ENCODE results near the gene TGFBR1. TPM values are rescaled to one million over a fixed set of nuclear protein-coding genes. Genes with fewer than 3 reads are reported as not detected.

TGFBR1 gene
- total RNA-seq, 2 experiments from 2014 or later, result 12.9 to 14.6 TPM

GRCh38 chr9:99189186-99189585, 84.3 kb downstream of the TGFBR1 start:
- ChIA-PET CTCF (no interaction called here), POLR2A (no interaction called here)
- peaks cover 10% of the 10 kb centered on the region for H3K4me1 ChIP-seq (ENCODE audit: insufficient read depth, low read length)
- no peaks in the 10 kb centered on the region for H3K9me3 ChIP-seq (ENCODE audit: control insufficient read depth in 1 of 2, insufficient read depth in 1 of 2, low read length in 2 of 2)
- Mint-ChIP-seq H3K9me3 (no peaks in the 10 kb centered on the region), H3K36me3 (ENCODE audit: low read depth) (no peaks in the 10 kb centered on the region), H3K27me3 (peaks cover 8% of the 10 kb centered on the region), H3K27ac (no peak overlapping the region), H3K4me3 (no peak overlapping the region), H3K4me1 (ENCODE audit: low read depth) (peaks cover 13% of the 10 kb centered on the region)
- ATAC-seq (ENCODE audit: poor library complexity) (no peak), DNase-seq (no peak)
- peaks cover 0 to 3% of the 10 kb centered on the region in 2 experiments for H3K27me3 ChIP-seq (ENCODE audit: control insufficient read depth in 1 of 2, insufficient read depth in 2 of 2, low read length in 2 of 2)
- intact Hi-C loops (cut with DNase I, micrococcal nuclease), result loop anchor here (5.0 to 10.0 kb wide), 6 partner anchors 33 to 1406 kb away; partner anchors contain the start of genes ALG2 (in 1 of the 2) and SEC61B (in 1 of the 2)
- no peak overlapping the region for H3K4me3 ChIP-seq (ENCODE audit: low read length)
- H3K36me3 ChIP-seq (ENCODE audit: insufficient read depth, low read length), result no peaks in the 10 kb centered on the region
- no peak for TF ChIP-seq CTCF (IDR thresholded peaks at IDR 0.05)
- no peak overlapping the region for H3K27ac ChIP-seq (ENCODE audit: low read depth in 1 of 2, low read length in 2 of 2)

GRCh38 chr9:99189887-99190596, 85.1 kb downstream of the TGFBR1 start:
- peaks cover 6% of the 10 kb centered on the region for H3K4me1 Mint-ChIP-seq (ENCODE audit: low read depth)
- Histone ChIP-seq H3K27me3 (ENCODE audit: control insufficient read depth in 1 of 2, insufficient read depth in 2 of 2, low read length in 2 of 2) (peaks cover 0 to 3% of the 10 kb centered on the region in 2 experiments), H3K27ac (ENCODE audit: low read depth in 1 of 2, low read length in 2 of 2) (no peak overlapping the region), H3K9me3 (ENCODE audit: control insufficient read depth in 1 of 2, insufficient read depth in 1 of 2, low read length in 2 of 2) (no peaks in the 10 kb centered on the region), H3K36me3 (ENCODE audit: insufficient read depth, low read length) (no peaks in the 10 kb centered on the region), H3K4me1 (ENCODE audit: insufficient read depth, low read length) (peaks cover 1% of the 10 kb centered on the region), H3K4me3 (ENCODE audit: low read length) (no peak overlapping the region)
- ATAC-seq (ENCODE audit: poor library complexity) (no peak), DNase-seq (no peak)
- no peak overlapping the region for H3K27ac Mint-ChIP-seq
- intact Hi-C loops (cut with DNase I, micrococcal nuclease), result loop anchor here (5.0 to 10.0 kb wide), 6 partner anchors 32 to 1405 kb away; partner anchors contain the start of genes ALG2 (in 1 of the 2) and SEC61B (in 1 of the 2)
- ChIA-PET POLR2A (no interaction called here), CTCF (no interaction called here)
- no peak overlapping the region for H3K4me3 Mint-ChIP-seq
- no peak for TF ChIP-seq CTCF (IDR thresholded peaks at IDR 0.05)
- no peaks in the 10 kb centered on the region for H3K36me3 Mint-ChIP-seq (ENCODE audit: low read depth)
- no peaks in the 10 kb centered on the region for H3K9me3 Mint-ChIP-seq
- H3K27me3 Mint-ChIP-seq, result peaks cover 8% of the 10 kb centered on the region

GRCh38 chr9:99190597-99191283, 85.8 kb downstream of the TGFBR1 start:
- Mint-ChIP-seq H3K27me3 (peaks cover 8% of the 10 kb centered on the region), H3K9me3 (no peaks in the 10 kb centered on the region), H3K27ac (no peak overlapping the region), H3K36me3 (ENCODE audit: low read depth) (no peaks in the 10 kb centered on the region), H3K4me1 (ENCODE audit: low read depth) (peaks cover 6% of the 10 kb centered on the region), H3K4me3 (no peak overlapping the region)
- intact Hi-C loops (cut with DNase I, micrococcal nuclease), result no loop called here
- no peak for DNase-seq
- H3K9me3 ChIP-seq (ENCODE audit: control insufficient read depth in 1 of 2, insufficient read depth in 1 of 2, low read length in 2 of 2), result no peaks in the 10 kb centered on the region
- CTCF ChIA-PET, result no interaction called here
- no peak overlapping the region for H3K27ac ChIP-seq (ENCODE audit: low read depth in 1 of 2, low read length in 2 of 2)
- H3K36me3 ChIP-seq (ENCODE audit: insufficient read depth, low read length), result no peaks in the 10 kb centered on the region
- ATAC-seq (ENCODE audit: poor library complexity), result no peak
- no peak overlapping the region for H3K4me3 ChIP-seq (ENCODE audit: low read length)
- TF ChIP-seq CTCF (IDR thresholded peaks at IDR 0.05), result no peak
- peaks cover 0 to 3% of the 10 kb centered on the region in 2 experiments for H3K27me3 ChIP-seq (ENCODE audit: control insufficient read depth in 1 of 2, insufficient read depth in 2 of 2, low read length in 2 of 2)
- no peaks in the 10 kb centered on the region for H3K4me1 ChIP-seq (ENCODE audit: insufficient read depth, low read length)
- POLR2A ChIA-PET, result no interaction called here
